GM18519 (cell line): ENCODE results near the gene GPR143.
"Not testable (repeated sequence)": the region's sequence is repeated elsewhere in the genome, so short reads cannot be mapped to it uniquely, and the experiment has no call there.

Experiments
- ATAC-seq: cut with Tn5 transposase; IDR thresholded peaks from one replicate; pipeline ENCODE4 v1.9.1; 2021; ENCODE audit warnings: mild to moderate bottlenecking, moderate library complexity; ENCODE audit not compliant: unreplicated experiment, low FRiP score

The GPR143 gene

DNA sequence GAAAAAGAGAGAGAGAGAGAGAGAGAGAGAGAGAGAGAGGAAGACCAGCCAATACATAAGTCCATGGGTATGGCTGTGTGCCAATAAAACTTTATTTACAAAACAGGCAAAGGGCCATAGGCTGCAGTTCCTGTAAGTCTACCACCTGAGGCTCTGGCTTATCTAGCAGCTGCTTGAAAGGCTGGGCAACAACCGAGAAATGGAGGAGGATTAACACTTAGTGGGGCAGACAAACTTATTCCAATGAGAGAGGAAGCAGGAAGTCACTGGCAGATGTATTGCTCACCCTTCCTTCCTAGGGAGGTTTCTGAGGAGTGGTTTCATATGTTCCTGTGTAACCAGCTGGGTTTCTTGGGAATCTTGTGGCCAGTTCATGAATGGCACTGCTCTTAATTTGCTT lies 4.7 kb upstream of the GPR143 start:
- no peak for ATAC-seq

DNA sequence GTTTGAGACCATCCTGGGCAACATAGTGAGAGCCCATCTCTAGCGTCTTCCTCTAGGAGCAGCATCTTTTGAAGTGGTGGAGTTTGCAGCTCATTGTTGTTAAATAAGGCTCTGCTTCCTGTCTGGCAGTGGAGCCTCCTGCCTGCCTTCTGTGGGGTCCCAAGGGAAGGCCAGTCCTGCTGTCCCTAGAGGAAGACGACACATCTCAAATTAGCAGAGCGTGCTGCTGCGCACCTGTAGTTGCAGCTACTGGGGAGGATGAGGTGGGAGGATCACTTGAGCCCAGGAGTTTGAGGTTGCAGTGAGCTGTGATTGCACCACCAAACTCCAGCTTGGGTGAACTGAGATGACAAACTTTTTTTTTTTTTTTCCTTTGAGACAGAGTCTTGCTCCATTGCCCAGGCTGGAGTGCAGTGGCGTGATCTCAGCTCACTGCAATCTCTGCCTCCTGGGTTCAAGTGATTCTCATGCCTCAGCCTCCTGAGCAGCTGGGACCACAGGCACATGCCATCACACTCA lies 2.7 kb upstream of the GPR143 start:
- not testable (repeated sequence) for ATAC-seq

DNA sequence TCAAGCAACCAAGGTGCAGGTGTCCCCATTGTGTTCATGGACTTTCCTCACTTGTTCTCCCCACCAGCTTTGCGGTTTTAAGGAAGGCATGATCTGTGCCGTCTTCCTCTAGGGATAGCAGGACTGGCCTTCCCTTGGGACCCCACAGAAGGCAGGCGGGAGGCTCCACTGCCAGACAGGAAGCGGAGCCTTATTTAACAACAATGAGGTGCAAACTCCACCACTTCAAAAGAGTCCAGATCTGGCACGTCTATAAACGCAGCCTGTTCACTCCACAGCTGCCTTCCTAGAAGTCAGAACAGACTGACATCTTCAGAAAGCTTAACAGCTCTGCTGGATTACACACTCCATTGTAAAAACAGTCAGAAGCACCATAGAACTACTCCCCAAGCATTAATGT lies 1.7 kb upstream of the GPR143 start:
- ATAC-seq, result no peak

DNA sequence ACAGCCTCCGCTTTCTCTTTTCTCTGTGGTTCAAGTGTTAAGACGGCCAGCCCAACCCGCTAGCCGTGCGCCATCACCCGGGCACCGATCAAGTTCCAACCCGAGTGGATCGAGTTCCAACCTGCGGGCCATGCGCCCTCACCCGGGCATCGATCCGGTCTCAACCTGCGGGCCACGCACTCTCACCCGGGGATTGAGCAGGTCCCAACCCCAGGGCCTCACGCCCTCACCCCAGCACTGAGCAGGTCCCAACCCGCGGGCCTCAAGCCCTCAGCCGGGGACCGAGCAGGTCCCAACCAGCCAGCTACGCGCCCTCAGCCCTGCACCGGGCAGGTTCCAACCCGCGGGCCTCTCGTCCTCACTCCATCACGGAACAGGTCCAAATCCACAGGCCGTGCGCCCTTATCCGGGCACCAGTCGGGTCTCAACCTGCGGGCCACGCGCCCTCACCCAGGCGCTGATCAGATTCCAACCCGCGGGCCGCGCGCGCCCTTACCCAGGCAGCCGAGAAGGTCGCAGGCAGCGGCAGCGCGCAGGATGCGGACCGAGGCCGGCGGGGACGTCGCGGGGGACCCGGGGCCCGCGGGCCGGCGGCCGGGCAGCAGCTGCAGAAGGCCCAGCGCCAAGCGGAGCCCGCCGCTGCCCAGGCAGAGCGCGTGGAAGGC lies 443 bp downstream of the GPR143 start:
- no peak for ATAC-seq

DNA sequence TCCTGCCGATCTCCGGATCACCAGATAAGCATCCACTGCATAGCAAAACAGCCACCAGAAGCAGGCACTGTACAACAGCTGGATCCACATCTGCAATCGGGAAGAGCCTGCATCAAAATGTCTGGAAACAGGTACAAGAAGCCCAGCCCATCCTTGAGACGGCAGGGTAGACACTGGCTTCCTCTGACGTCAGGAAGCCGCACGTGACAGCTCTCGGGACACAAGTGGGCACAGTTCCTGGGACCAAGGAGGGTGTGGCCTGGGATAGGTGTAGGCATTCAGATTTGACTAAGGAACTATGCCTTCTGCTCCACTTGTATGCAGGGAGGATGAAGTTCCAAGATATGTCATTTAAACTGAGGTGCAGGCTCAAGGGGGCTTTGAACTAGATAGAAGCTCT lies 6.3 kb downstream of the GPR143 start:
- ATAC-seq, result no peak

DNA sequence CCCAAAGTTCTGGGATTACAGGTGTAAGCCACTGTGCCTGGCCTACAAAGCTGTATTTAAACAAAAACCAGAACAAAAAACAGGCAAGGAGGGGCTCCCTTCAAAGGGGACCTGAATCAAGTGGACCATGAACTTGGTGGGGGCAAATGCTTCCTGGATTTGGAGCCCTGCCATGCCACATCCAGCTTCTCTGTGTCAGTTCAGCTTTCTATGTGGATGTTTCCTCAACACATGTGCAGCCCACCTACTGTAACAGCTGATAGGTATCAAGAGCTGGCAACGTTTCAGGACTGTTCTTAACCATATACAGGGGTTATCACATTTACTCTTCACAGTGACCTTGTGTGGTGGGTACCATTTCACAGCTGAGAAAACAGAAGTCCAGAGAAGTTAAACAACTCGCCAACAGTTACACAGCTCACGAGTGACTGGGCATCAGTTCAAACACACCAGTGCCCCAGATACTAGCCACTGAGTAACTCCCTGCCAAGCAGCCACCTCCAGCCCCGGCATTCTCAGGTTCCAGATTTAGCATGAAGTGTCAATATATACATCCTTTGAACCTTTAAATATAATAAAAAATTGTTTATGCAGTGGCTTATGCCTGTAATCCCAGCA lies 7.5 kb downstream of the GPR143 start:
- ATAC-seq, result no peak

DNA sequence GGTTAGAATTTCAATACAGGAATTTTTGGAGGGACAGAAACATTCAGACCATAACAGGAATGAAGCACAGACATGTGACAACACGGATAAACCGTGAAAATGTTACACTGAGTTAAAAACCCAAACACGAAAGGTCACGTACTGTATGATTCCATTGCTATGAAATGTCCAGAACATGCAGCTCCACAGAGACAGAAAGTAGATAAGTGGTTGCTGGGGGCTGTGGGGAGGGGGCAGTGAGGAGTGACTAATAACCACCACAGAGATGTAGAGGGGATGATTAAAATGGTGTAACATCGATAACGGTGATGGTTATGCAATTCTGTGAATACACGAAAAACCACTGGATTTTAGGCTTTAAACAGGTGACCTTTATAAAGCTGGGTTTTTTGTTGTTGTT lies 8.3 kb downstream of the GPR143 start:
- ATAC-seq, result no peak

DNA sequence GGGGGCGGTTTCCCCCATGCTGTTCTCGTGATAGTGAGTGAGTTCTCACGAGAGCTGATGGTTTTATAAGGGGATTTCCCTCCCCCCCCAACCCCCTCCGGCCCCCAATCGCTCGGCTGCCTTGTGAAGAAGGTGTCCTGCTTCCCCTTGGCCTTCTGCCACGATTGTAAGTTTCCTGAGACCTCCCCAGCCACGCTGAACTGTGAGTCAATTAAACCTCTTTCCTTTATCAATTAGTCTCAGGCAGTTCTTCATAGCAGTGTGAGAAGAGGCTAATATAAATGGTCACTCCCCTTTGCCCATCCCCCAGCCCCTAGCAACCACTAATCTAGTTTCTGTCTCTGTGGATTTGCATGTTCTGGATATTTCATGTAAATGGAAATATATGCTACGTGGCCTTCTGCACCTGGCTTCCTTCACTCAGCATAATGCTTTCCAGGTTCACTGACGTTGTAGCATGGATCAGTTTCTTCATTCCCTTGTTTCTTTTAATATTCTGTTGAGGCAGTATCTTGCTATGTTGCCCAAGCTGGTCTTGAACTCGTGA lies 16.4 kb downstream of the GPR143 start:
- ATAC-seq, result no peak

DNA sequence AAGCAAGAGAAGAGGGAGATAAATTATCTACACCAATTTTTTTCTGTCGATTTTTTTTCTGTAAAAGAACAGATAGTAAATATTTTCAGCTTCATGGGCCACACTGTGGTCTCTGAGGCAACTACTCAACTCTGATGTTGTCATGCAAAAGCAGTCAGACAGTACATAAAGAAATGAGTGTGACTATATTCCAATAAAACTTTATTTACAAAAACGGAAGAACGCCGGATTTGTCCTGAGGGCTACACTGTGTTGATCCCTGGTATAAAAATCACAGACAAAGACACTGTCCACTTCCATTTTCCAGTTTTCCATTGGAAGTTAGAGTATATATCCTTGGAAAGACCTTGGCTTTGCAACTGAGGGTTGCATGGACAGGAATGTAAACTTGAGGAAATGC lies 18.0 kb downstream of the GPR143 start:
- ATAC-seq, result no peak

DNA sequence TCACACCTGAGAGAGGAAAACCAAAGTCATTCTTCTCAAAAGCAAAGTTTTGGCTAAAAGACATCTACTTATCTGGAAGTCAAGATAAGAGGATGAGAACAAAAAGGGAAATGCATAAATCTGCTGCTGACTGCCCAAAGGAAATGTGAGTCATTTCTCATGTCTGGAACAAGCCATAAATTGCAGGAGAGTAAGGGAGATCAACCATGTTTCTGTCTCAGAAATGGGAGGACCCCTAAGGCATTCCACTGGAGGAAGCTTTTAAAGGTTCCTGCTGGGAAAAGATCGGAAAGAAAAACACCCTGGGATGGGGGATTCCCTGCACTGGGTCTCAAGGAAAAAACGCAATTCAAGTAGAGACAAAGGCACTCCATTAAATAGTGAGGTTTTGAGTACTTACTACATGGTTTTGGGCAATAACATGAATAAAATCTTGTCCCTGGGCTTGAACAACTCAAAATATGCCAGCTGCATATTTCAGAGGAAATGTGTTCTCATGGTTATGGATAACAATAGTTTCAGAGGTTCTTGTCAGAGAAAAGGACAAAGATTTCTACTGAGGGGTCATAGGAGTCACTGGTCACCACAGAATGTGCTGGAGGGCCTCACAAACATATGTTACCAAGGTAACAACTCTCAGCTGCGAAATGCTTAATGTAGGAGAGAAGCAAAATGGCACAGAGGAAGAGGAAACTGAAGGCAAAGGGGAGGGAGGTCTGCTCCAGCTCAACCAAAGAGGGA lies 19.3 kb downstream of the GPR143 start:
- no peak for ATAC-seq

DNA sequence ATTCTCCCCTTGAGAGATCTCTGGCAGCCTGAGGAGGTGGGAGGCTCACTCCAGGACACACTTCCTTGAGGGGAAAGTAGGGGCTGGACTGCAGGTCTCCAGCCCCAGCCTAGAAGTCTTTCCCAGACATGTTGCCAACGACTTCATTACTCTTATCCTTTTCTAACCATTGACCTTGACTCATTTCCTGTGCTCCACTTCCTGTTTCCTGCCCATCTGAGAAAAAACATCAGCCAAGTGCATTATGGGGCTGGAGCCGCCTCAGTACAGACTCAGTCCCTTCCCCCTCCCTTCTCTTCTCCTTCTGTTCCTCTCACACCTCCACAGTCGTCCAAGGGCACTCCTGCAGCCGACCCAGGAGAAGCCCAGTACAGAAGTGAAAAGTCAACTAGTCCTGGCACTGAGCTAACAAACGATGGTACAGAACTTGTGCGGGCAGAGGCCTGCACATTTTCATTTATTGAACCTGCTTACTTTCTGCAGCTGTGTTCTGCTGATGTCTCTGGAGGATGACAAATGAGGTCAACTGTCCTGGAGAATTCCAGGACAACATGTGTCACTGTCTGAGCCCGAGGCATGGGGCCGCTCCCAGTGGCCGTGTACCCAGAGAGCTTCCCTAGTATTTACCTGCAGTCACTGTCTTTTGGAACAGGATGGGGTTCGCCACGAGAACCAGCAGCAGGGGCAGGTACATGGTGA lies 20.1 kb downstream of the GPR143 start:
- no peak for ATAC-seq

DNA sequence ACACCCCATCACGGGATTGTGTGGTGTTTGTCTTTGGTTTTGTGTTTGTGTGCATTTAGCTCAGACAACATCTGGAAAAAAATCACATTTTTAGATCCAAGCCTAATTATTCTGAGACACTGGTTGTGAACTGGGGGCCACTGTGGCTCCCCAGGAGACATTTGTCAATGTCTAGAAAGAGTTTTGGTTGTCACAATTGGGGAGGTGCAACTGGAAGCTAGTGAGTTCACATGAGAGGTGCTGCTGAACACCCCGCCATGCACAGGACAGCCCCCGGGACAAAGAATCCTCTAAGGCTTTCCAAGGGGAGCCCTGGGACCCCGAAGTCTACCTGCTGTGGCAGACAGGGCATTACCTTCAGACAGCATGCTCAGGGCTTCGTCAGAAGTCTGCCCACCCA lies 26.5 kb downstream of the GPR143 start:
- ATAC-seq, result no peak

DNA sequence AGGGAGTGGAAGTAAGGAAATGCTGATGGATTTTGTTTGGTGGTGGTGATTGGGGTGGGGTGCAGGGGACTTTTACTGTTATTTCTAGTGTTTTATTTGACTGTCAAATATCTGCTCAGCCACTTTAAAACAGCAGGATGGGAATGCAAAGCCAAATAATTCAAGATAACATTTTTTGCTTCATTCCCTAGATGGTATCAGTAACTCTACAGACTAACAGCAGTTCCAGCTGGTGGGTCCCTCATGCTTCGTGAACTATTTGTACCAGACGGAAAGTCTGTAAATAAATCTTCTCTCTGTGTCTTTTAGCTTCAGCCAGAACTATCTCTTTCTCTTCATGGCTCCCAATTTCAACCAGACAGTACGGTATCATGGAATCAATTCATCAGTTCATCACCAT lies 27.5 kb downstream of the GPR143 start:
- no peak for ATAC-seq

DNA sequence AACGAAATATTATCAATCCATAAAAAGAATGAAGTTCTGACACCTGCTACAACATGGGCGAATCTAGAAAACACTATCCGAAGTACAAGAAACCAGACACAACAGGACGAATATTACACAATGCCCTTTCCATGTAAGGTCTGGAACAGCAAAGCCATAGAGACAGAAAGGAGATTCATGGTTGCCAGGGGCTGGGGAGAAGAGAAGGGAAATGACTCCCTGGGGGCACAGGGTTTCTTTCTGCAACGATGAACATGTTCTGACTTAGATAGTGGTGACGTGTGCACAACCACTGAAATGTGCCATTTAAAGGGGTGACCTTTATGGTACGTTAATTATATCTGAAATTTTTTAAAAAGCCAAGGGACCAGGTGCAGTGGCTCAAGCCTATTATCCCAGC lies 28.3 kb downstream of the GPR143 start:
- no peak for ATAC-seq

DNA sequence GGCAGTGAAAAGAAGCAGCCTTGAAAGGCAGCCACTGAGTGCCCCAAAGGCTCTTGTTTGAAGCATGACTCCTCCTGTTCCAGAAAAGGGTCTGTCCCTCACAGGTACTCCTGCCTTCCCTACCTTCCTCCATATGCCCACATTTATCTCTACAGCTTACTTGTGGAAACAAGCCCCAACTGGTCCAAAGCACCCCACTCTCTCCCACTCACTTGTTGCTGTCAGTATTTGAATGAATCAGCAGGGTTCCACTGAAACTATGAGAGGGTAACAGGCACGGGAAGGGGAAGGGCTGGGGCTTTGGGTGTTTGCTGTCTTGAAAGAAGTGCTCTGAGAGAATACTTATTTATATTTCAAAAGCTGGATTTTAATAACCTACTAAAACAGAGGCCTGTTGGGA lies 34.9 kb downstream of the GPR143 start:
- ATAC-seq, result no peak

DNA sequence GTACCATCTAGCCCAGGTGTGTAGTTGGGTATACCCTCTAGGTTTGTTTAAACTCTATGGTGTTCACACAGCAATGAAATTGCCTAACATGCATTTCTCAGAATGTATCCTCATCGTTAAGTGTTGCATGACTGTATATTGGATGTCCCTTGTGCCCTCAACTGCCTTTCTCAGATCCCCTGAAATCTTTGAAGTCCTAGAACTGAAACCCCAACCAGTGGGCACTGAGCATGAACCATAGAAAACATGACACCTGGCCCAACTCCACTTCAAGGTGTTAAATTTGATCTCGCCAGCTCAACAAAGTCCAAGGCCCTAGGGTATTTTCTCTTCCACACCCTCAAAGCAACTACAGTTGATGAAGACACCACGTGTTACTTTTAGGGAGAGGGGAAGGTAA lies 35.6 kb downstream of the GPR143 start:
- no peak for ATAC-seq

DNA sequence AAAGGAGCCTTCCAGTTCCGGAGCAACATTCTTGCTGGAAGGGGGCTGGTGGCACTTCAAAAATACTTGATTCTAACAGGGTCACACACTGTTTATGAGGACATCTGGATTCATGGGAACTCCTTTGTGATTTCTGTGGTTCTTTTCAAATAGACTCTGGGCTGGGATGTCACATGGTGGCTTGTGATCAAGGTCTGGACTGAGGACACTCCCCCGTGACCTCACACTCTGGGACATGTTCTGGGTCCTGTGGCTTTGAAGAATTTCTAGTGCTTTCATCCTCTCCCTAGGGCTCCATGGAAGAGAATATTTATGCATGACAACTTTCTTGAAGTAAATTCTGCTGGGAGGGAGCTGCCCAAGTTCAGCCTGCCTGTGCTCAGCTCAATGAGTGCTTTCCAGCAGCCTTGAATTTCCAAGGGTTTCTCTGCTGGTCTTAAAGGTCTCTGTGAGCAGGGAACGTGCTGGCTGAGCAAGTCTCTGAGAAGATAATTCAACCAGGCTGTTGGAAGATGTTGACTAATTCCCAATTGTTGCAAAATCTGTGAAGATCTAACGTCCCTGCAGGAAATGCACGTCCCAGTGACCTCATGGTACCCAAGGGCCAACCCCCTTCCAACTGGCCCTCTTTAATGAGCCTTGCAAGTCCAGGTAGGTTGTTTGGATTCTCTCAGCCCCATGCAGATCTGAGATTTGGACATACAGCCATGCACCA lies 36.3 kb downstream of the GPR143 start:
- ATAC-seq, result no peak

DNA sequence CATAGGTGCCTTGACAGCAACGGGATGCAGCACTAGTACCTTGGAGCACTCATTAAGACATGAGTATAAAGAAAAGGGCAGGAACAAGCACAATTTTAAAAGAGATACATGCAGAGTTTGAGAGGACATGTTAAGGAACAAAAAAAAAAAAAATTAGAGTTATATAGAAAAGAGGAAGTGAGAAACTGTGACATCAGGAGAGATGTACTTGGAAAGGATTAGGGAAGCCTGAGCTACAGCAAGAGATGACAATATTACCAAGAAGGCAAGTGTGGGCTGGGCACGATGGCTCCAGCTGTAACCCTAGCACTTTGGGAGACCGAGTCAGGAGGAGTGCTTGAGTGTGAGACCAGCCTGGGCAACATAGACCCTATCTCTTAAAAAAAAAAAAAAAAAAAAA lies 37.4 kb downstream of the GPR143 start:
- no peak for ATAC-seq

DNA sequence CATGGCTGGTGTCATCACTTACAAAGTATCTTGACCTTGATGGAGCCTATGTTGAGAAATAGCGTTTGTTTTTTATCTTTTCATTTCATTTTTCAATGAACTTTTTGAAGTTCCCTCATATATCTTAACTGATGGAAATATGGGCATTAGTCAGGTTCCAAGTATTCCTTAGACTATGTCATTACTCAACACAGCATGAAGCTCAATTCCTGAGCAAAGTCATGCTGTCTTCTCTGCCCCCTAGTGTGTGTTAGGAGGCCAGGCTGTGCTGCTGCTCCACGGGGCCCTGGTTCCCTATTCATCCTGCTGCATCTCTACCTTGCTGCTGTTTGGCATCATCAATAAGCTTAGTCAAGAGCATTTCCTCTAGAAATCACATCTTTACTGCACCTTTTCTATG lies 40.9 kb downstream of the GPR143 start:
- no peak for ATAC-seq

DNA sequence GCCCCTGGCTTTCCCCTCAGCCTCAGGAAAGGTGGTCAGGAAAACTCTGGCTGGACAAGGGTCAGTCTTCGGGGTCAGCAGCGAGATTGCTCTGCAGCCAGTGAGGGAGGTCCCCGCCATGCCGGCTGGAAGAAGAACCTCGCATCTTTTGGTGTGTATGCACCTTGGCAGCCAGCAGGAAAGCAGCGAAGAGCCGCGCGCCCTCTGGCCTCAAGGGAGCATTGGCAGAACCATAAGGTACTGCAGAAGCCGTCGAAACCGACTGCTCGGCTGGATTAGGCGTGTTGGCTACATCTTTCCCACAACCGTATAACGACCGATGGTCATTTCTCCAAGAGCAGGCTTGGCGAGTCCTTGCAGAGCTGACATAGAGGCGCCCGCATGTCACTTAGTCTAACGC lies 48.3 kb downstream of the GPR143 start:
- ATAC-seq, result no peak
